Activated CD4-positive, alpha-beta memory T cell treated with anti-CD3 and anti-CD28 coated beads, Interleukin-2, amount 10 ng/mL, durations not matched to agents 7 days and 5 days (primary cell): ENCODE results near the gene UQCRHL. TPM values are rescaled to one million over a fixed set of nuclear protein-coding genes. Genes with fewer than 3 reads are reported as not detected.

Experiments
- CTCF ChIA-PET: fragments of 350-600 bp; sonication (Branson Sonifier 250); formaldehyde crosslinking; loops from one replicate; lab custom pipeline; 2021; ENCODE audit warnings: antibody characterized with exemption, inconsistent platforms; lab: Charles Lee
- POLR2A ChIA-PET: fragments of 350-600 bp; sonication (Branson Sonifier 250); formaldehyde crosslinking; loops from one replicate; lab custom pipeline; 2021; ENCODE audit warnings: antibody characterized with exemption; lab: Charles Lee
- DNase-seq: peaks from one replicate; pipeline ENCODE4 v3.0.0-alpha.2; 2020
- H3K27ac Mint-ChIP-seq: one replicate; pipeline ENCODE4 v1.8.0; 2021; ENCODE audit warnings: mild to moderate bottlenecking, mixed read lengths
- H3K27me3 Mint-ChIP-seq: one replicate; pipeline ENCODE4 v1.8.0; 2021; ENCODE audit warnings: mixed read lengths
- H3K36me3 Mint-ChIP-seq: one replicate; pipeline ENCODE4 v1.8.0; 2021; ENCODE audit warnings: low read depth, mixed read lengths
- H3K4me1 Mint-ChIP-seq: one replicate; pipeline ENCODE4 v1.8.0; 2021; ENCODE audit warnings: mixed read lengths
- H3K4me3 Mint-ChIP-seq: one replicate; pipeline ENCODE4 v1.8.0; 2021; ENCODE audit warnings: mild to moderate bottlenecking, mixed read lengths
- H3K9me3 Mint-ChIP-seq: one replicate; pipeline ENCODE4 v1.8.0; 2021; ENCODE audit warnings: mixed read lengths
- total RNA-seq, 2 experiments: library from RNA; stranded (reverse); gene quantifications; one replicate each; pipeline ENCODE4 v1.2.3, GENCODE V29; 2021

Gene UQCRHL
- total RNA-seq, 2 experiments from 2014 or later: 1.5 to 1.6 TPM

DNA sequence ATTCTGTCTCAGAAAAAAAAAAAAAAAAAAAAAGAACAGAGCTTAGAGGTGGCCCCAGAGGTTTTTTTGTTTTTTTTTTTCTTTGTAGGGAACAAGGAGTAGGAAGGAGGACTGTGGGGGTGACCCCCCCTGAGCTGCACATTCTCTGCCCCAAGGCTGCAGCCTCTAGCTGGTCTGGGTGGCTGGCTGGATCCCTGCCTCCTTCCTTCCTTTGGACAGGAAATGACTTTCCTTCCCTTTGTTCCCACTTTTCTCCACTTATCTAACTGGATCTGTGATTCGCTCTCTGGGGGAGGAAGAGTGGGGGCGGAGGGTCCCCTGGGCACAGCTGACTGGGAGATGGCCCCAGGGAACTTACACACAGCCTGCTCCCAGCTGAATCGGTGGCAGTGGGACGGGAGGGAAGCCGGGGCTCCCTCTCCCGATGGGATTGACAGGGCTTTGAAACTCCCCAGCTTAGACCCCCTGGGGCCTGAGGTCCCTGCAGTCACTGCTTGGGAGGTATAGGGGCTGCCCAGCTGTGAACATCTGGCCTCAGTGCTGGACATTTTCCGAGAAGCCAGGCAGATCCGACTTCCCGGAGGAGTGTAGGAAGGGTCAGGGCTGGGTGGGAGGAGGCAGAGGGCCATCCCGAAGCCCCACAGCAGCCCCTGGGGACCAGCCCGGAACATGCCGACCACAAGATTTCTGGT is 46.8 kb downstream of the UQCRHL start:
- no peaks in the 10 kb centered on the region for H3K9me3 Mint-ChIP-seq
- peaks cover 52% of the 10 kb centered on the region for H3K27me3 Mint-ChIP-seq
- POLR2A ChIA-PET: no interaction called here
- H3K4me3 Mint-ChIP-seq: no peak overlapping the region
- H3K27ac Mint-ChIP-seq: no peak overlapping the region
- peaks cover 10% of the 10 kb centered on the region for H3K4me1 Mint-ChIP-seq
- no peaks in the 10 kb centered on the region for H3K36me3 Mint-ChIP-seq
- CTCF ChIA-PET: no interaction called here
- no peak for DNase-seq

GRCh38 chr1:15758953-15759661 is 48.3 kb downstream of the UQCRHL start:
- Mint-ChIP-seq H3K4me3 (no peak overlapping the region), H3K4me1 (peaks cover 11% of the 10 kb centered on the region), H3K27ac (no peak overlapping the region), H3K36me3 (no peaks in the 10 kb centered on the region), H3K27me3 (peaks cover 57% of the 10 kb centered on the region), H3K9me3 (no peaks in the 10 kb centered on the region)
- DNase-seq: no peak
- ChIA-PET POLR2A (no interaction called here), CTCF (no interaction called here)

GRCh38 chr1:15758343-15758931 is 49.0 kb downstream of the UQCRHL start, which contains the start of gene FBLIM1:
Gene FBLIM1 (plus strand): TSS chr1:15758795. CDS start chr1:15764984, 6,189 bp downstream.
- peaks cover 11% of the 10 kb centered on the region for H3K4me1 Mint-ChIP-seq
- ChIA-PET CTCF (no interaction called here), POLR2A (no interaction called here)
- DNase-seq: no peak
- H3K27ac Mint-ChIP-seq: no peak within 1 kb of the TSS
- no peak within 1 kb of the TSS for H3K4me3 Mint-ChIP-seq
- H3K27me3 Mint-ChIP-seq: peaks cover 55% of the 10 kb centered on the region
- H3K9me3 Mint-ChIP-seq: no peaks in the 10 kb centered on the region
- H3K36me3 Mint-ChIP-seq: no peaks in the 10 kb centered on the region

- Mint-ChIP-seq H3K4me3 (no peak overlapping the region), H3K4me1 (peaks cover 11% of the 10 kb centered on the region), H3K27me3 (peaks cover 55% of the 10 kb centered on the region), H3K9me3 (no peaks in the 10 kb centered on the region), H3K36me3 (no peaks in the 10 kb centered on the region), H3K27ac (no peak overlapping the region)
- ChIA-PET CTCF (no interaction called here), POLR2A (no interaction called here)
- DNase-seq: no peak
These were observed 49.7 kb downstream of the UQCRHL start for GRCh38 chr1:15757575-15758342.

Other genes starting within 250 kb of the UQCRHL start
- 1 to 10 TPM; 7.9 to 8.4 TPM for gene AGMAT, start 222.6 kb downstream of the UQCRHL start, total RNA-seq
- gene DDI2, start 190.2 kb downstream of the UQCRHL start, total RNA-seq: 10 to 100 TPM; 30.5 to 32.7 TPM
- gene PLEKHM2, start 123.3 kb downstream of the UQCRHL start, total RNA-seq: 10 to 100 TPM; 55.4 to 58.8 TPM
- gene SLC25A34, start 71.4 kb downstream of the UQCRHL start, total RNA-seq: 1 to 10 TPM; 1.4 to 1.9 TPM
- gene TMEM82, start 65.2 kb downstream of the UQCRHL start, total RNA-seq: not detected
- not detected for gene FBLIM1, start 48.9 kb downstream of the UQCRHL start, total RNA-seq
- 10 to 100 TPM; 52.1 to 52.5 TPM for gene SPEN, start 40.1 kb upstream of the UQCRHL start, total RNA-seq
- gene ZBTB17, start 168.5 kb upstream of the UQCRHL start, total RNA-seq: 10 to 100 TPM; 43.8 to 48.0 TPM
- not detected for gene SRARP, start 196.6 kb upstream of the UQCRHL start, total RNA-seq
- not detected for gene HSPB7, start 210.4 kb upstream of the UQCRHL start, total RNA-seq
- gene CLCNKA, start 214.4 kb upstream of the UQCRHL start, total RNA-seq: under 1 TPM; 0.13 to 0.20 TPM
- gene CLCNKB, start 236.1 kb upstream of the UQCRHL start, total RNA-seq: not detected